ENCODE results near the gene MRPL55. TPM values are rescaled to one million over a fixed set of nuclear protein-coding genes. Genes with fewer than 3 reads are reported as not detected.
A peak's percentile ranks its signal among the peaks of the same experiment; 100 is the strongest.

The MRPL55 gene
- total RNA-seq, 2 donors from 2014 or later: 36.1 to 36.7 TPM

DNA sequence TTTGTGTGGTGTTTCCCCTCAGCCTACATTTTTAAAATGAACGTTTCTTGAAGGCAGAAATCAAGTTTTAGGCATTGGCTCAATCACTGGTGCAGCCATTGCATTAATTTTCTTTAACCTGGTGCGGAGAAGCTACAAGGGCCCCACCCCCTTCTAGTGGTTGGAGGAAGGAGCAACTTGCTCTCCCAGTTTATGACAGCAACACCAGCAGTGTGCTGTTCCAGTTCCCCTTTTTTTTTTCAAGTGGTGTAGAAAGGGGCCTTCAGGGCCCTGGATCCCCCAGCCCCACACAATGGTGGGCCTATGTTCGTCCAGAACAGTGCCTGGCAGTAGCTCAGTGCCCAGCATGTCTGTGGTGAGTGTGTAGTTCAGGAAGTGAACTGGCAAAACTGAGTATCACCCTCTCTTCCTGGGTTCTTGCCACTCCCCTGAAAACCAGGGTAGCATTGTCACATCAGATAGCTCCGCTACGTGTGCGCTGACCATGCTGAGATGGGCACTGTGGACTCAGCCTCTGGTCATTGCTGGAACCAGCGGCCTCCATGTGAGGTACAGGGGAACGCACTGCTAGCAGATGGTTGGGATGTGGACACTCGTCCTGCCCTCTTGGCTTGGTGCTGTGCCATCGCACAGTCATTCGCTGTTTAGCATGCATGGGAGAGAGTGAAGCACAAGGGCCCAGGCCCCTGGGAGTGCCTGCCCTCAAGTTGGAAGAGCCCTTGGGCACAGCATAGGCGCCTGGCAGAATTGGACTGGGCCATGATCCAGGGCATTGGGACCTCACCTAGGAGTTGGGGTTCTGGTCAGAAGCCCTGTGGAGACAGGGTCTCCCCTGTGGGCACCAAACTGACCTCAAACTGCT is 19.3 kb downstream of the MRPL55 start:
- DNase-seq (no peak), ATAC-seq (replicated peaks in 1 of 2) (no peak)

DNA sequence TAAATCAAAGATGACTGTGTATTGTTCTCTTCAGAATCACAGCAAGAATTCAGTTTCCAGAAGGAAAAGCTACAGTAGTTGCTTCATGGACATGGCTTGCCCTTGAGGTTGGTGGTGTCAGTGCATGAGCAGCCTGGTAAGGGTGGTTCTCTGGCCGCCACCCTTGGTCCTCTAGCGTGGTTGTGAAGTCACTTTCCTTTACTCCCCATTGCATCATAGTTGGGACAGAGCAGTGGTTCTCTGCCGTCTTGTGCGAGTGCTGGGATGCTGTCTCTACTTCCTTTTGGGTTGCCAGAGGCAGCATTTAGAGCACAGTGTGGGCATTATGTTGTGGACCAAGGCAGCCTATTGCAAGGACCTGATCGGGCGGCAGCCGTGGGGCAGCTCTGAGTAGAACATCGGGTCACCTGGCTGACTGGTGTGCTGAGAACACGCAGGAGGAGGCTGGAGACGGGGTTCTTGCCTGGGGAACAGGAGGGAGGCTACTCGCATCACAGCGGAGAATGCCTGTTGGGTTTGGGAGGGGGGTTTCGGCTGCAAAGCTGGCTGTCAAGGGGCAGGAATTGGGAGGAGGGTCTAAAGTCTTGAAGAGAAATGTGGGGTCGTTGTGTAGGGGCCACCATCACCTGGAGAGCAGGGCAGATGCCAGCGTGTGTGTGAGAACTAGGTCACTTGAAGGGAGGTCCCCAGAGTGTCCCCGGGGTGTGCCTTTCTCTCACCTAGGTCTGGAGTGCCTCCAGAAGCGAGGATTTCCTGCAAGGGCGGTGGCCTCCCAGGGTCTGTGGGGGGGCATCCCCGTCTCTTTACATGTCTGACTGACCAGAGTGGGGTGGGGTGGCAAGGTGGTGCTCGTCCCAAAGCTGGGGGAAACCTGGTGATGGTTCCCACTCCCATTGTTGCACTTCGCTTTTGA is 20.3 kb downstream of the MRPL55 start:
- no peaks in the 10 kb centered on the region for H3K9me3 Mint-ChIP-seq
- peak overlapping the region; percentile 92 for H3K27ac Mint-ChIP-seq
- no peaks in the 10 kb centered on the region for H3K27me3 Mint-ChIP-seq (ENCODE audit: low read depth)
- peak overlapping the region; percentile 72 to 76 for H3K4me3 Mint-ChIP-seq
- peaks cover 20 to 34% of the 10 kb centered on the region in 2 donors for H3K36me3 Mint-ChIP-seq (ENCODE audit: insufficient read depth in 2 of 2)
- ATAC-seq (replicated peaks in 1 of 2) (peak in 1 of 2 donors; percentile 16), DNase-seq (no peak)
- H3K4me1 Mint-ChIP-seq (ENCODE audit: low read depth): peaks cover 84% of the 10 kb centered on the region

More for the DNA sequence above, 19.3 kb downstream of the MRPL55 start:
- Mint-ChIP-seq H3K27ac (peak overlapping the region; percentile 36), H3K9me3 (peaks cover 0 to 4% of the 10 kb centered on the region in 2 donors), H3K36me3 (ENCODE audit: insufficient read depth in 2 of 2) (peaks cover 23 to 39% of the 10 kb centered on the region in 2 donors), H3K4me3 (peak overlapping the region; percentile 72 to 76), H3K27me3 (ENCODE audit: low read depth) (no peaks in the 10 kb centered on the region), H3K4me1 (ENCODE audit: low read depth) (peaks cover 75% of the 10 kb centered on the region)

DNA sequence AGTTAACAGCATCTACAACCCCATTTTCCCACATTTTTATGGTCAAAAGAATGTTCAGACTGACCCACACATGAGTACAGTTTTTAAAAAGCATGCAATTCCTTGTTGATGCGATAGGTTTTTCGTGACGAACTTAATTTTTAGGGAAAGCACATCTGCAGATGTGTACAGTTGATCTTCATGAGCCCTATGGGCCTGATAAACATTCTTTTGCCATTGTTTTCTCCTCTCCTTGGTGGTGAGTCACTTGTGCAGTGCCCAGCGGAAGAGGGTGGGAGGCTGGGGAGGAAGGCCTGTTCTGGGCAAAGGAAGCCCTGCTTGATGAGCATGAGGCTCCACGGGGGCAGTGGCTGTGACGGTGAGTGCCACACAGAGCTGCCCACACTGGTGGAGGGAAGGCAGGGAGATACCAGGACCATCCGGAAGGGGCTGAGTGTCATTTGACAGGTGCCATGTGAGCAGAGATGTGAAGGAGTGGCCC is 21.3 kb downstream of the MRPL55 start:
- H3K9me3 Mint-ChIP-seq: no peaks in the 10 kb centered on the region
- no peaks in the 10 kb centered on the region for H3K27me3 Mint-ChIP-seq (ENCODE audit: low read depth)
- peaks cover 21 to 31% of the 10 kb centered on the region in 2 donors for H3K36me3 Mint-ChIP-seq (ENCODE audit: insufficient read depth in 2 of 2)
- H3K4me3 Mint-ChIP-seq: peak overlapping the region; percentile 72 to 76
- DNase-seq (peak in 1 of 2 donors; percentile 42), ATAC-seq (replicated peaks in 1 of 2) (peak; percentile 28 to 50)
- peaks cover 85% of the 10 kb centered on the region for H3K4me1 Mint-ChIP-seq (ENCODE audit: low read depth)
- H3K27ac Mint-ChIP-seq: peak overlapping the region; percentile 92

DNA sequence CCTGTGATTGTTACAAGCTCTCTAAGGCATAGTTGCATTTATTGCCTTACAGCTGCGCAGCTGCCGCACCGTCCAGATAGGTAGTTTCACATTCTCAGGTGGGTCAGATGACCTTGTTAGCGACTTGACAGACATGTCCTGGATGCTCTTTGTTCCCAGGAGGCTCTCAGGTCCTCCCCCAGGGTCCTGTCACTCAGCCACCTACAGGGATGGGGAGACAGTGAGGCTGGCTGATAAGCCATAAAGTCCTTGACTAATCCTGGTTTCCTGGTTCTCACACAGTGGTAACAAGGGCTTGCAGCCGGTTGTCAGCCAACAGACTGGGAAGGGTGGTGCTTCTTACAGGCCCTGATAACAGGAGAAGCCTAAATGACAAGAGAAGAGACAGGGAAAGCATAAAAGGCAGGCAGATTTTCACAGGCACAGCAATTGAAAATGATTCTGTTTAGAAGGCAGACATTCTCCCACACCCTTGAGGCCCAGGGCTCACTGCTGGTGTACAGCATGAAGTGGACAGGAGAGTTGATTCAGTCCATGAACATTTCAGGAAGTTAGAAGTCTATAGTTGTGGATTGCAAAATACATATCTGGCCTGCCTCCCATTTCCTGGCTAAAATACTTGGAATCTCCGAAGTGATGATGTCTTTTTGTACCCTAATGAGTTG is 23.7 kb downstream of the MRPL55 start:
- H3K4me1 Mint-ChIP-seq (ENCODE audit: low read depth): peaks cover 74% of the 10 kb centered on the region
- DNase-seq: no peak
- peak overlapping the region; percentile 97 for H3K27ac Mint-ChIP-seq
- H3K9me3 Mint-ChIP-seq: no peaks in the 10 kb centered on the region
- peaks cover 19 to 20% of the 10 kb centered on the region in 2 donors for H3K36me3 Mint-ChIP-seq (ENCODE audit: insufficient read depth in 2 of 2)
- peak overlapping the region; percentile 88 to 91 for H3K4me3 Mint-ChIP-seq
- ATAC-seq (replicated peaks in 1 of 2): no peak
- H3K27me3 Mint-ChIP-seq (ENCODE audit: low read depth): no peaks in the 10 kb centered on the region

DNA sequence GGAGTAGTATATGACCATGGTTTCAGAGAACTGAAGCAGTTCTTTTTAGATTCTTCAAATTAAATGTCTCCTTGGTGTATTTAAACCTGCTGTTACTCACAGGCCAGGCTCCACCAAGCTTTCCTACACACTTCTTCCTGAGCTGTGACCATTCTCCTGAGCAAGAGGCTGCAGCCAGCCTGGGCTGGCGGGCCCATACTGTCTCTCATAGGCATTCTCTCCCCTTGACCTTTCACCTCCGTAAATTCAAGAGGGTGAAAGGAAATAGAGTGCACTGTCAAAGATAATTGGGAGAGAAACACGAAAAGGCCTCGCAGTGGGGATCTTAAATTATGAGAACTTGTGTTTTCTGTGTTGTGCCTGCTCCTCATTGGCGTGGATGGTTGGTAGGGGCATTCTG is 24.3 kb downstream of the MRPL55 start:
- Mint-ChIP-seq H3K27me3 (ENCODE audit: low read depth) (no peaks in the 10 kb centered on the region), H3K4me3 (peak overlapping the region; percentile 88 to 91), H3K4me1 (ENCODE audit: low read depth) (peaks cover 71% of the 10 kb centered on the region), H3K27ac (peak overlapping the region; percentile 97), H3K36me3 (ENCODE audit: insufficient read depth in 2 of 2) (peaks cover 18 to 20% of the 10 kb centered on the region in 2 donors), H3K9me3 (no peaks in the 10 kb centered on the region)
- DNase-seq (no peak), ATAC-seq (replicated peaks in 1 of 2) (no peak)

DNA sequence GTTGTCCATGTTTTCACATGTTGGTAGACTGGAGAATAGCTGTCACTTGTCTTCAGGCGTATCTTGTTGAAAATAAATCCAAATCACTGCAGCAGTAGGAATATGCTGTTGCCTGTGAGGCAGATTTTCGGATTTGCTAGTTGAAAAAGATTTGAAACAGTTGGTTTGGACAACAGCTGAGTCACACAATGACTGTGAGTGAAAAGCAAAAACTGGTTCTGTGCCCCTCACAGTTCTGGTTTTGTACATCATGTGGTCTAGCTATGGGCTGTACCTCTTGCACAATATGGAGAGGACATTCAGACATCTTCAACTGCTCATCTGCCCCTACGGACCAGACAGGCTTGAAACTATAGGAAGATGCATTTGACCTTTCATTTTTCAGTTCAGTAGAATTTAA is 24.8 kb downstream of the MRPL55 start:
- Mint-ChIP-seq H3K27me3 (ENCODE audit: low read depth) (no peaks in the 10 kb centered on the region), H3K36me3 (ENCODE audit: insufficient read depth in 2 of 2) (peaks cover 18 to 20% of the 10 kb centered on the region in 2 donors), H3K4me3 (peak overlapping the region; percentile 88 to 91), H3K27ac (peak overlapping the region; percentile 97), H3K4me1 (ENCODE audit: low read depth) (peaks cover 67% of the 10 kb centered on the region), H3K9me3 (no peaks in the 10 kb centered on the region)
- ATAC-seq (replicated peaks in 1 of 2): peak; percentile 37 to 55
- peak; percentile 40 to 41 for DNase-seq

DNA sequence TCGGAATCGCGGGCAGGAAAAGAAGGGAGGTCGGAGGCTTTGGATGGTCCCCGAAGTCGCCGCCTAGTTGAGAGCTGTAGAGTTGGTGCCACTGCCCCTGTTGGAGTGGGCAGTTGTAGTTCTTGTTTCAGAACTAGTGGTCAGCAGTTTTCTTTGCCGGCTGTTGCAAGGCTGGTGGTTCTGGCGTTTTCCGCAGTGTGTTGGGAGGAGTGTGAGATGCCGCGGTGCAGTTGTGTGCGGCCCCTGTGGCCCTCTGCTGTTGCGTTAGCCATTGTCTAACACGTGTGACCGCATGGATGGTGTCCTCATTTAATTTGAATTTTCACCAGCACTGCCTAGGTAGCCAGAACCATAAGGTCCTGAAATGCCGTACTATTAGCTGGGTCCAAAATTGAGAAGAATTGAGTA is 25.2 kb downstream of the MRPL55 start:
- H3K27ac Mint-ChIP-seq: peak overlapping the region; percentile 97
- peaks cover 65% of the 10 kb centered on the region for H3K4me1 Mint-ChIP-seq (ENCODE audit: low read depth)
- no peaks in the 10 kb centered on the region for H3K9me3 Mint-ChIP-seq
- H3K27me3 Mint-ChIP-seq (ENCODE audit: low read depth): no peaks in the 10 kb centered on the region
- ATAC-seq (replicated peaks in 1 of 2) (no peak), DNase-seq (no peak)
- peak overlapping the region; percentile 88 to 91 for H3K4me3 Mint-ChIP-seq
- H3K36me3 Mint-ChIP-seq (ENCODE audit: insufficient read depth in 2 of 2): peaks cover 18 to 20% of the 10 kb centered on the region in 2 donors

DNA sequence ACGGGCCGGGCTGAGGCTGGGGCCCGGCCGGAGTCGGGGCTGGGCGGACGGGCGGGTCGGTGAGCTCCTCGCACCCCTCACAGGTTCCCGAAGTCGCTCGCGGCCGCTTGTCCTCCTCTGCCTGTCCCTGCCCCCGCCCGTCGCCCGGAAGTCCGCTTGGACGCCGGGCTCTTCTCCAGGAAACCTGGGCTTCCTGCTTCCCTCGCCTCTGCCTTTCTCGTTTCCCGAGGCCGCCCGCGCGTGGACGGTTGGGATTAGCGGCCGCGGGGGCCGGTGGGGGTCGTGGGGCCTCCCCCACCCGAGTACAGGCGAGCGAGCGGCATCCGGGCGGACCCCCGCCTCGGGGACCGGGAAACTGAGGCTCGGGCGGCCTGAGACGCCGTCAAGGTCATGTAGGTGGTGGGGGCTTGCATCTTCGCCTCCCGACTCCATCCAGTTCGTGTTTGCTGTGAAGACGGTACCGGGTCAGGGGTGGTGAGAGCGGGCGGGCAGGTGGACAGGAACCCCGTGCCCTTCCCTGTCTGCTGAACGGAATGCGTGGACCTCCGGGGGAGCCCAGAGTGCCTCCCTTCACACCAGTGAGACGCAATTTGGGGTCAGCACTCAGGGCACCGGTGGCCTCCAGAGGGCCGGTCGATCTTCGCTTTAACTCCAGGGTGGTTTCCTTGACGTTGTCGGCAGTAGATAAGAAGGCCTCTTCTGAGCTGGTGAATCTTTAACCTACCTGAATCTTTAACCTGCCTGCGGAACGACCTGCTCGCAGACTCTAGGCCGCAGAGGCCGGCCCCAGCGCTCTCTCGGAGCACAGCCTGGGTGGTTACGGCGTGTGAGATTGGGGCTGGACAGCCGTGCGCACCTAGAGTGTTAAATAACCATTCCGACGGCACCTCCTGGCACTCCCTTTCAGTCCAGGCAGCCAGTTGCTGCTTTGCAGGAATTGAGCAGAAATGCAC is 25.9 kb downstream of the MRPL55 start:
- Mint-ChIP-seq H3K9me3 (no peaks in the 10 kb centered on the region), H3K27me3 (ENCODE audit: low read depth) (no peaks in the 10 kb centered on the region), H3K27ac (peak overlapping the region; percentile 97), H3K4me3 (peak overlapping the region; percentile 88 to 91), H3K4me1 (ENCODE audit: low read depth) (peaks cover 59% of the 10 kb centered on the region), H3K36me3 (ENCODE audit: insufficient read depth in 2 of 2) (peaks cover 15 to 18% of the 10 kb centered on the region in 2 donors)
- peak; percentile 19 to 24 for ATAC-seq (replicated peaks in 1 of 2)
- DNase-seq: peak; percentile 51 to 59

DNA sequence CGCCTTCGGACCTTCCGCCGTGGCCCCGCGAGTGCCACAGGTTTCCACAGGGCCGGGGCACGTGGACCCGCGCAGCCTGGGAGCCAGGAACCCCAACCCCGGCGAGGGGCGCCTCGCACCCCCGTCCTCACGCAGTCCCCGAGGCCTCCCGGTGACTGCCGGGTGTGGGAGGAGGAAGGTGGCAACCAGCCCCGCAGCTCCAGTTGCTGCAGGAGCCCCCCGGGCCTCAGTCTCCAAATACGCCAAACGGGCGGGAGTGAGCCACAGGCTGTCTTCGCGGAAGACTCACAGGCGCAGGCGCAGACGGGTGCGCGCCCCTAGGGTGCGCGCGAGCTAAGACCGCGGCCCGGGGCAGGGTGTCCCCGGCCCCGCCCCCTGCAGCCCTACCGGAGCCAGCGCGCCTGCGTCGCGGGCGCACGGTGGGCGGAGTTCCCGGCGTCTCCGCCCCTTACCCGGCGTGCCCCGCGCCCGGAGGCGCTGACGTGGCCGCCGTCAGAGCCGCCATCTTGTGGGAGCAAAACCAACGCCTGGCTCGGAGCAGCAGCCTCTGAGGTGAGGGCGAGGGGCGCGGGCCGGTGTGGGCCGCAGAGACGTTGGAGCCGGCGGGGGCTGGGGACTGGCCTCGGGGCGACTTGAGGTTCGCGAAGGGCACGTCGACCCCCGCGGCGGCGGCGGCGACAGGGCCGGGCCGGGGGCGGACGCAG is 26.7 kb downstream of the MRPL55 start, which contains the start of gene ARF1:
Gene ARF1, plus strand, starts transcription at position 495 of the 704 bp plus-strand sequence. CDS start 14,407 bp downstream, outside the sequence.
- ATAC-seq (replicated peaks in 1 of 2): peak; percentile 86 to 90
- peaks cover 55% of the 10 kb centered on the region for H3K4me1 Mint-ChIP-seq (ENCODE audit: low read depth)
- DNase-seq: peak; percentile 91 to 97
- H3K27ac Mint-ChIP-seq: peak within 1 kb of the TSS; percentile 97
- H3K4me3 Mint-ChIP-seq: peak within 1 kb of the TSS; percentile 88 to 91
- no peaks in the 10 kb centered on the region for H3K27me3 Mint-ChIP-seq (ENCODE audit: low read depth)
- peaks cover 14 to 16% of the 10 kb centered on the region in 2 donors for H3K36me3 Mint-ChIP-seq (ENCODE audit: insufficient read depth in 2 of 2)
- no peaks in the 10 kb centered on the region for H3K9me3 Mint-ChIP-seq

DNA sequence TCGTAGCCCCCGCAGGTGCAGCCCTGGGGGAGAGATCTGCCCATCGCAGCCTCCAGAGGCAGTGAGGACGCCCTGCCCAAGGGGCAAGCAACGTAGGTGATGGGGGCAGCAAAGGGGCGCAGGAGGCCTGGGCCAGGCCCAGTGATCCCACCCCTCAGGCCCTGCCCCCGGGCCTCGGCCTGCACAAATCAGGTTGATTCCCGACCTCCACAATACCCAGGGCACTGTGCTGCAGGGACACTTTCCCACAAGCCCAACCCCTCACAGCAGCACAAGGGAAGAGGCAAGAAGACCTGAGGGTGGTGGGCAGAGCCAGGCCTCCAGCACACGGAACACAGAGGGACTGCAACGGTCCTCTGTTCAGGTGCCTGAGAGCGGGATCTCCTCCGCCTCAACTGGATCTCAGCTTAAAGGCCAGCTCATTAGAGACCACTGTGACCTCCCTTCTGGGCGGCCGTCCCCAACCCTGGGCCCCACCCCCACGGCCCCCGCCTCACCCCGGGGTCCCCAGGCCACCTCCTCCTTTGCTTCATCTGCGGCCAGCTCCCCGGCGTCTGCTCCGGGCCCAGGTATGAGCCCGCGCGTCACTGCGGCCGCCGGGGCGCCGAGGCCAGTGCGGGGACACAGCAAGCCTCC is 27.4 kb downstream of the MRPL55 start:
- peak; percentile 5 to 32 for ATAC-seq (replicated peaks in 1 of 2)
- DNase-seq: peak in 1 of 2 donors; percentile 50

DNA sequence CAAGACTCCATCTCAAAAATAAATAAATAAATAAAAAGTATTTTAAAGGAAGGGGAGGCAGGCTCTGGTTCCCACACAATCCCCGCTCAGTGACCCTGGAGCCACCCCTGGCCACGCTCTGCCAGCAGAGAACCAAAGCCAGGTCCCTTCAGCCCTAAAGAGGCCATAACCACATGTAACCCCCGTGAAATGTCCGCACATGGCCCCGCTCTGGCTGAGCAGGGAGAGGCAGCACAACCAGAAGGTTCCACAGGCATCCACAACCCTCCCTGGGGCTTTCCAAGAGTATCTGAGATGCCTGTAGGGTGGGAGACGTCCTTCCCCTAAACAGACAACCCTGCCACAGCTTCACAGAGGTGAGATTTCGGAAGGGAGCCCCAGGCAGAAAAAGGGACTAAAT is 28.0 kb downstream of the MRPL55 start:
- DNase-seq: no peak
- Mint-ChIP-seq H3K27me3 (ENCODE audit: low read depth) (no peaks in the 10 kb centered on the region), H3K36me3 (ENCODE audit: insufficient read depth in 2 of 2) (peaks cover 14 to 16% of the 10 kb centered on the region in 2 donors), H3K27ac (peak overlapping the region; percentile 82), H3K9me3 (no peaks in the 10 kb centered on the region), H3K4me3 (peak overlapping the region; percentile 84 to 86), H3K4me1 (ENCODE audit: low read depth) (peaks cover 45% of the 10 kb centered on the region)
- no peak for ATAC-seq (replicated peaks in 1 of 2)

More for the DNA sequence above, 27.4 kb downstream of the MRPL55 start:
- Mint-ChIP-seq H3K27me3 (ENCODE audit: low read depth) (no peaks in the 10 kb centered on the region), H3K9me3 (no peaks in the 10 kb centered on the region), H3K27ac (peak overlapping the region; percentile 14), H3K36me3 (ENCODE audit: insufficient read depth in 2 of 2) (peaks cover 14 to 16% of the 10 kb centered on the region in 2 donors), H3K4me1 (ENCODE audit: low read depth) (peaks cover 51% of the 10 kb centered on the region), H3K4me3 (peak overlapping the region; percentile 84 to 86)
